SK-MEL-5 (cell line): ENCODE measurements around the gene MLLT10. TPM values are rescaled to one million over a fixed set of nuclear protein-coding genes. Genes with fewer than 3 reads are reported as not detected.
"Not testable (repeated sequence)": the region's sequence is repeated elsewhere in the genome, so short reads cannot be mapped to it uniquely, and the experiment has no call there.

Source experiments
- DNase-seq: peaks from one replicate; pipeline ENCODE4 v3.0.0-alpha.2; 2016; ENCODE audit warnings: low read depth, low spot score
- in situ Hi-C: cut with HindIII; loops from 2 replicates; pipeline ENCODE4 v1.10.0; 2016; ENCODE audit warnings: low sequenced_read_pairs, high pct_unique_total_duplicates, low pct_unique_long_range_greater_than_20kb
- total RNA-seq: library from RNA; depleted of rRNA; stranded (reverse); fragments of >200 nt; shearing (Covaris generic); gene quantifications from 2 replicates; pipeline ENCODE4 v1.2.3, GENCODE V29; 2014

Gene MLLT10
- total RNA-seq, 1 experiment from 2014 or later: 24.8 TPM

DNA sequence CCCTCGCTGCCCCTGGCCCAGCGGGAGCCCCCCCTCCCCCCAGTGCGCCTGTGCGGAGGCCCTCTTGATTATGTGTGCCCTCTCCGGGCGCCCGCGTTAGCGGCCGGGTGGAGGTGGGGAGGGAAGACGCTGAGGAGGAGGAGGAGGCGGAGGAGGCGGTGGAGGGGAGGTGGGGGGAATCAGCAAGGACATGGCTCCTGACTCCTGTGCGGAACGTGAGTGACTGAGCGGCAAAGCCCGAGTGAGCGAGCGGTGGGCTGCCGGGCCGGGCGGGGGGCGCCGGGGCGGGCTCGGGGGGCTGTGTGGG lies 201 bp downstream of the MLLT10 start:
- in situ Hi-C loops: no loop called here
- DNase-seq: no peak

DNA sequence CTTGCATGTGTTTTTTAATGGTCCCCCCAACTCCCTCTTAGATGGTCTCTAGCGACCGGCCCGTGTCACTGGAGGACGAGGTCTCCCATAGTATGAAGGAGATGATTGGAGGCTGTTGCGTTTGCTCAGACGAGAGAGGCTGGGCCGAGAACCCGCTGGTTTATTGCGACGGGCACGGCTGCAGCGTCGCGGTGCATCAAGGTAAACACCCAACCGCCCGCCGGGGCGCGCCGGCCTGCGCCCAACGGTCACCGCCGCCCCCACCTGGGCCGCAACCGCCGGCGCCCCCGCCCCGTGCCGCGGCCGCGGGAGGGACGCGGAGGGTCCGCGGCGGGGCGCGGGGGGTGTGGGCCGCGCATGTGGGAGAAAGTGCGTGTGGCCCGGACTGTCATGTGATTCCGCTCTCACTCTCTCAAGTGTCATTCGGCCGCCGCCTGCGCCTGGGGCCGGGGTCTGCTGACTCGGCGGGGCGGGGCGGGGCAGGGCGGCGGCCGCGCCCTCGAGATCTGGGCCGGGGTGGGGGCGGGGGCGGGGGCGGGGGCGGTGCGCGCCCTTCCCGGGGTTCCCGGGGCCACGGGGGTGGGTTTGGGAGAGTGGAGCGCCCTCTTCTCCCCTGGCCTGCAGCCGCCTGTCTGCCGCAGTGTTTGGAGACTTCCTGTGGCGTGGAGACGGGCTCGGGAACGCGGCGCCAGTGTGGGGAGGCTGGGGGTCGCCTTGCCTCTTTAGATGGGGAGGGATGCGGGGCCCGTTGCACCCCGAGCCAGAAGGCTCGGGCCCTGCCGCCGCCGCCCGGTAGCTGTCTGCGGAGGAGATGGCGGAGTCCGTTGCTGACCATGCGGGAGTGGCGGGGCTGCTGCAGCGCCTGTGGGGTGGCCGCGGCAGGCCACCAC lies 817 bp downstream of the MLLT10 start:
- in situ Hi-C loops: no loop called here

DNA sequence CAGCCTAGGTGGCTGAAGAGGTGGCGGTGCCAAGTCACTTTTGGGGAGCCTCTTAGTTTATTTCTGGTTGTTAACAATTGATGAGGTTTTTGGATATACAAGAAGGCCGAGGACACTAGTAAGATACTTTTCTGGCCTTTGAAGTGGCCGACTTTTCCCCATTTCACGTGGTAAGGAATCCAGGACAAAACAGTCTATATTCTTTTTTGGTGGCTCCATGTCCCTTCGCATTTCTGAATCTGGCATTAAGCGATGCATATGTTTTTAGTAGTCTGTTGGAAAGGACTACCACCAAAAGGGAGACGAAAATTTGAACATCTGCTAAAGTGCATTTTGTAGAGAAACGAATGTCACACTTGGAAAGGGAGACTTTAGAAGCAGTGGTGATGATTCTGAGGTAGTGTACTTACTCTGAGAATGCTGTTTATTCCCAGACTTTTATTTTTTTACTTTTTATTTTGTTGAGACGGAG lies 1.5 kb downstream of the MLLT10 start:
- DNase-seq: no peak
- in situ Hi-C loops: no loop called here

More for the DNA sequence above, 817 bp downstream of the MLLT10 start:
- DNase-seq: peak; percentile 54

DNA sequence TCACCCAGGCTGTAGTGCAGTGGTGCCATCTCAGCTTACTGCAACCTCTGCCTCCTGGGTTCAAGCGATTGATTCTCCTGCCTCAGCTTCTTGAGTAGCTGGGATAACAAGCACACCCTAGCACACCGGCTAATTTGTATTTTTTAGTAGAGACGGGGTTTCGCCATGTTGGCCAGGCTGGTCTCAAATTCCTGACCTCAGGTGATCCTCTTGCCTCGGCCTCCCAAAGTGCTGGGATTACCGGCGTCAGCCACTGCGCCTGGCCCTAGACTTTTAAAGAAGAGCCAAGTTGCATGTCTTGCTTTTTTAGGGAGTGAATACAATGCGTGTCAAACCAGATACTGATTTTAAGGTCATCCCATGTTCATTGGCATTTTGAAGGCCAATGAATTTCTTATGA lies 1.9 kb downstream of the MLLT10 start:
- in situ Hi-C loops, DNase-seq: not testable (repeated sequence)

DNA sequence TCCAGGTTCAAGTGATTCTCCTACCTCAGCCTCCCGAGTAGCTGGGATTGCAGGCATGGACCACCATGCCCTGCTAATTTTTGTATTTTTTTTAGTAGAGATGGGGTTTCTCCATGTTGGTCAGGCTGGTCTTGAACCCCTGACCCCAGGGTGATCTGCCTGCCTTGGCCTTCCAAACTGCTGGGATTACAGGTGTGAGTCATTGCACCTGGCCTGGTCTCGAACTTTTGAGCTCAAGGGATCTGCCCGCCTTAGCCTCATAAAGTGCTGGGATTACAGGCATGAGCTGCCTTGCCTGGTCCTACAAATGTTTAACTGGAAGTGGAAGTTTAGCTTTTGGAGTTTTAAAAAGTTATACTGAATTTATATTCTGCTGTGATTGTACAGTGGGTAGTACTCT lies 2.8 kb downstream of the MLLT10 start:
- in situ Hi-C loops: no loop called here
- DNase-seq: no peak

DNA sequence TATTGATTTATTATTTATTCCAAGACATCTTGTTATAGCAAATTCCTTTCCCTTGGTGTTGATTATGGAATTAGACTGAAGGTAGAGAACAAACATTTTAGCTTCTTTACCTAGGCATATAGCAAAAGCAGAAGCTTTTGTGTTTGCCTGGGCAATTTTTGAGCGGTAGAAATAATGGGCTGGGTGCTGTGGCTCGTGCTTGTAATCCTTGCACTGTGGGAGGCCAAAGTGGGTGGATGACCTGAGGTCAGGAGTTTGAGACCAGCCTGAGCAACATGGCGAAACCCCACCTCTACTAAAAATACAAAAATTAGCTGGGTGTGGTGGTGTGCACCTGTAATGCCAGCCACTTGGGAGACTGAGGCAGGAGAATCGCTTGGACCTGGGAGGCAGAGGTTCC lies 6.7 kb downstream of the MLLT10 start:
- in situ Hi-C loops, DNase-seq: not testable (repeated sequence)

DNA sequence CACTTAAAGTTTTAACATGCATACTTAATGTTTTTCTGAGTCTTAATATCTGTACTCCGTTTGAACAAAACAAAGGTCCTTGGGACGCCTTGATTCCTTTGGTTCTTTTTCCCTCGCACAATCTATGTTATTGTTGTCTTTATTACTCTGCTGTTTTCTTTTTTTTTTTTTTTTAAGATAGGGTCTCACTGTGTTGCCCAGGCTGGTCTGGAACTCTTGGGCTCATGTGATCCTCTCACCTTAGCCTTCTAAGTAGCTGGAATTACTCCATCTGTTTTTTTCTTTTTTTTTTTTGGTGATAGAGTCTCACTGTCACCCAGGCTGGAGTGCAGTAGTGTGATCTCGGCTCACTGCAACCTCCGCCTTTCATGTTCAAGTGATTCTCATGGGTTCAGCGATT lies 13.2 kb downstream of the MLLT10 start:
- no peak for DNase-seq

DNA sequence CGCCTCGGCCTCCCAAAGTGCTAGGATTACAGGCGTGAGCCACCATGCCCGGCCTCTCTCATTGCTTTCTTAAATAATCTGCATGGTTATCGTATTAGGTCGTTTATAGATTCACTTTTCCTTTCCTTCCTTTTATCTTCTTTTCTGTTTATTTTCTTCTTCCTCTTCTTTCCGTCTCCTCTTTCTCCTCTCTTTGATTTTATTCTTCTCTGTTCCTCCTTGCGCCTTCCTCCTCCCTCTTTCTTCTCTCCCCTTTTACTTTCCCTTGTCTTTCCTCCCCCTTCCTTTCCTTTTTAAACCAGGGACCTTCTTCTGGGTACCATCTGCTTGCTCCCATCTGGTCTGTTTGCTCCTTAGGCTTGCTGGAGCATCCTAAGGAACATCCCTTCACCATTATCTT lies 18.6 kb downstream of the MLLT10 start:
- in situ Hi-C loops: no loop called here

More for the DNA sequence above, 13.2 kb downstream of the MLLT10 start:
- in situ Hi-C loops: no loop called here

DNA sequence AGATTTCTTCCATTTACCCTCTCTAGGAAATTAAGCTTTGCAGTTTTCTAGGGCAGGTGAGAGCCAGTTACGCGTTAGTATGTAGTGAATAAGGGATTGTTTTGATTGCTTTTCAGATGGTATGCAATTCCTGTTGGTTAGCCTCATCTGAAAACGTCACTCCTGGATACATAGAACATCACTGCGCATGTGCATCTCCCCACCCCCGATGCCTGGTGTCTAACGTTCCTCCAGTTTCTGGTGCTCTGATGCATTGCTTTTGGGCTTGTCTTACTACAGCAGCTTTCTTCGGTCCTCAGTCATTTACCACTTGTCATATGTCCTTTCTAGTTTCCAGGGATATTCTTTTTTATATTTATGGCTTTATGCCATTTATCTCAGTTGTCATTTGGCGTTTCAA lies 22.5 kb downstream of the MLLT10 start:
- in situ Hi-C loops: no loop called here
- DNase-seq: no peak

More for the DNA sequence above, 18.6 kb downstream of the MLLT10 start:
- no peak for DNase-seq

DNA sequence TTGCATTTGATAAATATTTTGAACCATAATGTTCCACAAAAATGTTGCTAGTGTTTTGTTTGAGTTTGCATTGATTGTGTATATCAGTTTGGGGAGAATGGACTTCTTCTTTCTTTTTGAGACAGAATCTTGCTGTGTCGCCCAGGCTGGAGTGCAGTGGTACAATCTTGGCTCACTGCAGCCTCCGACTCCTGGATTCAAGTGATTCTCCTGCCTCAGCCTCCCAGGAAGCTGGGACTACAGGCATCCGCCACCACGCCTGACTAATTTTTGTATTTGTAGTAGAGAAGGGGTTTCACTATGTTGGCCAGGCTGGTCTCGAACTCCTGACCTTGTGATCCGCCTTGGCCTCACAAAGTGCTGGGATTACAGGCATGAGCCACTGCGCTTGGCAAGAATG lies 25.0 kb downstream of the MLLT10 start:
- in situ Hi-C loops, DNase-seq: not testable (repeated sequence)

DNA sequence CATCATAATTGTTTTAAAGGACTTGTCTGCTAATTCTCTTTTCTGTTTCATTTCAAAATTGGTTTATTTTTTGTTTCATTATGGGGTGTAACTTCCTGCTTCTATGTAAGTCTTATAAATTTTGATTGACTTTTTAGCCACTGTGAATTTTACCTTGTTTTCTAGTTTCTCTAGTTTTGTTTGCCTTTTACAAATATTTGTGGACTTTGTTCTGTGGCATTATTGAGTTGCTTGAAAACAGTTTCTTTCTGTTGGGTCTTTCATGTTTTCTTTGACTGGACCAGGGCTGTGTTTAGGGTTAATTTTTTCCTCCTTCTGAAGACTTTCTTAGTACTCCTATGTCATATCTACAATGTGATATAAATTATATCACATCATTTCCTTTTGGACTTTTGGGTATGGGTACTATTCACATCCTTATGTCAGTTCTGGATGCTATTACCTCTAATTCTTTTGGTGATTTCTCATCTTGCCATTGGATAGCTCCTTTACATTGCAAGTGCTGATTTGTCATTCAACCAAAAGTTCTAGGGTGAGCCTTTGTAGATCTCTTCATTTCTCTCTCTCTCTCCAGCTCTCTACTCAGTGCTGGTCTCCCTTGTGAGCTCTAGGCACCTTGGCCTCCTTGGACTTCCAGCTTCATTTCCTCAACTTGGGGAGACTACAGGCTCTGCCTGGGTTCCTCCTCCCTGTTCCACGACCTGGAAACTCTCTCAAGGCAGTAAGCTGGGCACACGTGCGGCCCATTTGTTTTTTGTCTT lies 36.9 kb downstream of the MLLT10 start:
- in situ Hi-C loops: no loop called here
- DNase-seq: no peak

DNA sequence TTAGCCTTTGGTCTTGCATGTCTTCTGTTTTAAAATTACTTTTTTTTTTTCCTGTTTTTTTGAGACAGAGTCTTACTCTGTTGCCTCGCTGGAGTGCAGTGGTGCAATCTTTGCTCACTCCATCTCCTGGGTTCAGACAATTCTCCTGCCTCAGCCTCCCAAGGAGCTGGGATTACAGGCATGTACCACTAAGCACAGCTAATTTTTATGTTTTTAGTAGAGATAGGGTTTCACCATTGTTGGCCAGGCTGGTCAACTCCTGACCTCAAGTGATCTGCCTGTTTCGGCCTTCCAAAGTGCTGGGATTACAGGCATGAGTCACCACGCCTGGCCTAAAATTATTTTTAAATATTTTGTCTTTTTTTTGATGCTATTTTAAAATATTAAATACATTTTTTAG lies 38.5 kb downstream of the MLLT10 start:
- in situ Hi-C loops: no loop called here
- DNase-seq: no peak

DNA sequence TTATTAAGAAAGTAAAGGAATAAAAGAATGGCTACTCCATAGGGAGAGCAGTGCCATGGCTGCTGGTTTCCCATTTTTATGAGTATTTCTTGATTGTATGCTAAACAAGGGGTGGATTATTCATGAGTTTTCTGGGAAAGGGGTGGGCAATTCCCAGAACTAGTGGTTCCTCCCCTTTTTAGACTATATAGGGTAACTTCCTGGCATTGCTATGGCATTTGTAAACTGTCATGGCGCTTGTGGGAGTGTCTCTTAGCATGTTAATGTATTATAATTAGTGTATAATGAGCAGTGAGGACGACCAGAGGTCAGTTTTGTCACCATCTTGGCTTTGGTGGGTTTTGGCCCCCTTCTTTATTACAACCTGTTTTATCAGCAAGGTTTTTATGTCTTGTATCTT lies 40.5 kb downstream of the MLLT10 start:
- in situ Hi-C loops, DNase-seq: not testable (repeated sequence)

DNA sequence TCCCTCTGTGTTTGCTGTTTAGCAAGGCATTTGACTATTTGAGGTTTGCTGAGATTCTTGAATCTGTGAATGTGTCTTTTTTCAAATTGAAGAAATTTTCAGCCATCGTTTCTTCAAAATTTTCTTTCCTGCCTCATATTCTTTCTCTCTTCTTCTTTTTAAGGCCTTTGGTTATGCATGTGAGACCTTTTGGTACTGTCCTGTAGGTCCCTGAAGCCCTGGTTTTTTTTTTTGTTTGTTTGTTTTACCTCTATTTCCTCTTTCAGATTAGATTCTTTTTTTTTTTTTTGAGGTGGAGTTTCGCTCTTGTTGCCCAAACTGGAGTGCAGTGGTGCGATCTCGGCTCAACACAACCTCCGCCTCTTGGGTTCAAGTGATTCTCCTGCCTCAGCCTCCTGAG lies 45.3 kb downstream of the MLLT10 start:
- in situ Hi-C loops: no loop called here
- DNase-seq: no peak

DNA sequence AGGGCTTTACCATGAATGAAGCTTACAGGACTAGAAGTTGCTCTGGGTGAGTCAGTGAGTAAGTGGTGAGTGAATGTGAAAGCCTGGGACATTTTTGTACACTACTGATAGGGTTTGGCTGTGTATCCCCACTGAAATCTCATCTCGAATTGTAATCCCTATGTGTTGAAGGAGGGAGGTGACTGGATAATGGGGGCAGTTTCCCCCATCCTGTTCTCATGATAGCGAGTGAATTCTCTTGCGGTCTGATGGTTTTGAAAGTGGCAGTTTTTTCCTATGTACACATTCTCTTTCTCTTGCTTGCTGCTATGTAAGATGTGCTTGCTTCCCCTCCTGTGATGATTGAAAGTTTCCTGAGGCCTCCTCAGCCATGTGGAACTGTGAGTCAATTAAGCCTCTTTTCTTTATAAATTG lies 47.4 kb downstream of the MLLT10 start:
- in situ Hi-C loops, DNase-seq: not testable (repeated sequence)

DNA sequence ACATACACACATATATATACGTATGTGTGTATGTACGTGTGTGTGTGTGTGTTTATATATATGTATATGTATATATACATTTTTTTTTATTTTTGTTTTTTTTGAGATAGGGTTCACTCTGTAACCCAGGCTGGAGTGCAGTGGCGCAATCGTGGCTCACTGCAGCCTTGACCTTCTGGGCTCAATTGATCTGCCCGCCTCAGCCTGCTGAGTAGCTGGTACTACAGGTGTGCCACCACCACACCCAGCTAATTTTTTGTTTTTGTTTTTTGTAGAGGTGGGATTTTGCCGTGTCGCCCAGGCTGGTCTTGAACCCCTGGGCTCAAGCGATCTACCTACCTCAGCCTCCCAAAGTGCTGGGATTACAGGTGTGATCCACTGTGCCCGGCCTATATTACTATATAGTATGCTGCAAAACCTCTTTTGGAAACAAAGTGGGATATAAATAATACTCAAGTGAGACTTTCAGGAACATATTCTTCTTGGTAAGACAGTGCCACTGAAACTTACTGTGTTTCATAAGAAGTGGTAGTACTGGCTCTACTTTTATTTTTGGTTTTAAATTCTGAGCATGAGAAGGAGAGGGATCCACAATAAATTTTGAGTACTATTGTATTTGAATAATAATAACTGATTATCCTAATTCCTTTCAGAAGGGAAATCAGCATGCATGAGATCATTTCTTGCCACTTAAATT lies 51.0 kb downstream of the MLLT10 start:
- no peak for DNase-seq
- in situ Hi-C loops: no loop called here

DNA sequence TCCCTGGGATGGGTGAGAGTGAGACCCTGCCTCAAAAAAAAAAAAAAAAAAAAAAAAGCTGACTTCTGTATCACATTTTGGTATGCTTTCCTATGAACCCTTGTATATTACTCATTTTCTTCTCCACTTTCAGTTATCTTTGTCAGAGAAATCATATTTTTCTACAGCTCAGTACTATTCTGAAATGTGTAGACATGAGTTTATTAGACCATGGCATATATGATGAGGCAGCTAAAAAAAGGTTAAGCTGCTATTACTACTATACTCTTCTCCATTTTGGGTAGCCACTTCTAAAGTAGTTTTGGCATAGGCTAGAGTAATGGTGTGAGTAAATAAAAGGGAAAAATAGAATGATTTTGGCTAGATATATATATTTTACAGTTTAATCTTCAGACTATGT lies 53.4 kb downstream of the MLLT10 start:
- in situ Hi-C loops: no loop called here
- DNase-seq: no peak

DNA sequence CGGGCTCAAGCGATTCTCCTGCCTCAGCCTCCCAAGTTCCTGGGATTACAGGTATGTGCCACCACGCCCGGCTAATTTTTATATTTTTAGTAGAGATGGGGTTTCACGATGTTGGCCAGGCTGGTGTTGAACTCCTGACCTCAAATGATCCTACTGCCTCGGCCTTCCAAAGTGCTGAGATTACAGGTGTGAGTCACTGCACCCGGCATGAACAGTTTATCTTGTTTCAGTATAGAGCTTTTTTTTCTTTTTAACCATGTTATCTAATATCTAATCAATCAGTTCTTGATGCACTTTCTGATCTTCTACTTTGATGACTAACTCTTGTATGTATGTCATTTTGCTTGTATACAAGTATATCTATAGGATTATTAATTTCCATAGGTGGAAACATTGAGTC lies 54.1 kb downstream of the MLLT10 start:
- in situ Hi-C loops, DNase-seq: not testable (repeated sequence)
